Measurements from ENCODE around the gene ABCB10.
"Not testable (repeated sequence)": the region's sequence is repeated elsewhere in the genome, so short reads cannot be mapped to it uniquely, and the experiment has no call there.

DNA sequence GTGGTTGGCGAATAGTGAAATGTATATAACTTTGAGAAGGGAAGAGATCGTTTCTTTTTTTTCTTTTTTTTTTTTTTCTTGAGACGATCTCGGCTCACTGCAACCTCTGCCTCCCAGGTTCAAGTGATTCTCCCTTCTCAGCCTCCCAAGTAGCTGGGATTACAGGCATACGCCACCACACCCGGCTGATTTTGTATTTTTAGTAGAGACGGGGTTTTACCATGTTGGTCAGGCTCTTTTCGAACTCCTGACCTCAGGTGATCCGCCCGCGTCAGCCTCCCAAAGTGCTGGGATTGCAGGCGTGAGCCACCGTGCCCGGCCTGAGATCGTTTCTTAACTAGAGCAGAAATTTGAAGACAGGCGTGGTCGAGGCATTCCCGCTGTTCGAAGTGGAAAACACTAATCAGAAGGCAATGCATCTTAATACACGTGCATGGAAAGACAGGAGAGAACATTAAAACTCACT, 862 bp upstream of the ABCB10 start:
- not testable (repeated sequence) for TF ChIP-seq POLR2A, POLR2AphosphoS5 (IDR thresholded peaks at IDR 0.05)
- TF ChIP-seq, protein P1, sequence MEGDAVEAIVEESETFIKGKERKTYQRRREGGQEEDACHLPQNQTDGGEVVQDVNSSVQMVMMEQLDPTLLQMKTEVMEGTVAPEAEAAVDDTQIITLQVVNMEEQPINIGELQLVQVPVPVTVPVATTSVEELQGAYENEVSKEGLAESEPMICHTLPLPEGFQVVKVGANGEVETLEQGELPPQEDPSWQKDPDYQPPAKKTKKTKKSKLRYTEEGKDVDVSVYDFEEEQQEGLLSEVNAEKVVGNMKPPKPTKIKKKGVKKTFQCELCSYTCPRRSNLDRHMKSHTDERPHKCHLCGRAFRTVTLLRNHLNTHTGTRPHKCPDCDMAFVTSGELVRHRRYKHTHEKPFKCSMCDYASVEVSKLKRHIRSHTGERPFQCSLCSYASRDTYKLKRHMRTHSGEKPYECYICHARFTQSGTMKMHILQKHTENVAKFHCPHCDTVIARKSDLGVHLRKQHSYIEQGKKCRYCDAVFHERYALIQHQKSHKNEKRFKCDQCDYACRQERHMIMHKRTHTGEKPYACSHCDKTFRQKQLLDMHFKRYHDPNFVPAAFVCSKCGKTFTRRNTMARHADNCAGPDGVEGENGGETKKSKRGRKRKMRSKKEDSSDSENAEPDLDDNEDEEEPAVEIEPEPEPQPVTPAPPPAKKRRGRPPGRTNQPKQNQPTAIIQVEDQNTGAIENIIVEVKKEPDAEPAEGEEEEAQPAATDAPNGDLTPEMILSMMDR (IDR thresholded peaks at IDR 0.05 in 8 of 11, conservative IDR thresholded peaks at IDR 0.05 in 3 of 11) = not testable (repeated sequence)
